ENCODE results near the gene AP1M2.

AP1M2 gene

GRCh38 chr19:10543420-10544241 lies 43.5 kb downstream of the AP1M2 start, which contains the start of gene ATG4D (continued):
- no peak for TF ChIP-seq ZNF654 (tag by site-specific recombination; IDR thresholded peaks at IDR 0.05; ENCODE audit: low read depth)
- TF ChIP-seq ZNF426 (tag by site-specific recombination; IDR thresholded peaks at IDR 0.05), result no peak
- no peak for TF ChIP-seq ZNF548 (tag by site-specific recombination; IDR thresholded peaks at IDR 0.05)
- TF ChIP-seq ZNF433 (tag by site-specific recombination; IDR thresholded peaks at IDR 0.05; ENCODE audit: low read depth), result no peak
- TF ChIP-seq AEBP2 (tag by site-specific recombination; IDR thresholded peaks at IDR 0.05; ENCODE audit: borderline replicate concordance), result no peak
- no peak for TF ChIP-seq ZNF324 (tag by site-specific recombination; IDR thresholded peaks at IDR 0.05)
- TF ChIP-seq HIC1 (tag by site-specific recombination; IDR thresholded peaks at IDR 0.05), result no peak
- no peak for TF ChIP-seq ZNF23 (tag by site-specific recombination; IDR thresholded peaks at IDR 0.05; ENCODE audit: borderline replicate concordance)
- no peak for TF ChIP-seq ZFP41 (tag by site-specific recombination; IDR thresholded peaks at IDR 0.05; ENCODE audit: borderline replicate concordance)
- TF ChIP-seq ZNF335 (tag by site-specific recombination; conservative IDR thresholded peaks at IDR 0.05), result peak; percentile 80
- no peak for TF ChIP-seq GLI2 (tag by site-specific recombination; IDR thresholded peaks at IDR 0.05; ENCODE audit: borderline replicate concordance, low read depth)
- TF ChIP-seq CTCF (tag by site-specific recombination; IDR thresholded peaks at IDR 0.05), result no peak
- TF ChIP-seq HOXC10 (CRISPR knock-in tag; IDR thresholded peaks at IDR 0.05), result no peak
- no peak for TF ChIP-seq ZSCAN16 (tag by site-specific recombination; IDR thresholded peaks at IDR 0.05)
- no peak for TF ChIP-seq ZNF214 (tag by site-specific recombination; IDR thresholded peaks at IDR 0.05; ENCODE audit: borderline replicate concordance)
- no peak for TF ChIP-seq ZNF24 (tag by site-specific recombination; IDR thresholded peaks at IDR 0.05)
- no peak for TF ChIP-seq ZNF223 (tag by site-specific recombination; IDR thresholded peaks at IDR 0.05)
- TF ChIP-seq EGR2 (tag by site-specific recombination; IDR thresholded peaks at IDR 0.05; ENCODE audit: low read depth), result no peak
- TF ChIP-seq SCRT1 (tag by site-specific recombination; IDR thresholded peaks at IDR 0.05; ENCODE audit: borderline replicate concordance), result no peak
- TF ChIP-seq HOXD13 (CRISPR knock-in tag; IDR thresholded peaks at IDR 0.05; ENCODE audit: borderline replicate concordance), result no peak
- TF ChIP-seq ZNF571 (tag by site-specific recombination; IDR thresholded peaks at IDR 0.05), result no peak
- no peak for TF ChIP-seq ZNF248 (tag by site-specific recombination; IDR thresholded peaks at IDR 0.05)
- no peak for TF ChIP-seq ZSCAN23 (tag by site-specific recombination; IDR thresholded peaks at IDR 0.05)
- no peak for TF ChIP-seq SALL2 (tag by site-specific recombination; IDR thresholded peaks at IDR 0.05; ENCODE audit: borderline replicate concordance)
- no peak for TF ChIP-seq ZNF26 (tag by site-specific recombination; IDR thresholded peaks at IDR 0.05)
- no peak for TF ChIP-seq PRDM1 (tag by site-specific recombination; IDR thresholded peaks at IDR 0.05)
- no peak for TF ChIP-seq ZNF155 (tag by site-specific recombination; IDR thresholded peaks at IDR 0.05)
- no peak for TF ChIP-seq ZNF138 (tag by site-specific recombination; IDR thresholded peaks at IDR 0.05; ENCODE audit: borderline replicate concordance)
- no peak for TF ChIP-seq ZNF501 (tag by site-specific recombination; IDR thresholded peaks at IDR 0.05)
- no peak for TF ChIP-seq GLI4 (tag by site-specific recombination; IDR thresholded peaks at IDR 0.05)
- 0 out of 2 replicates have a peak, but pooled peaks have one; percentile 34 for TF ChIP-seq ZNF677 (tag by site-specific recombination; IDR thresholded peaks at IDR 0.05)
- no peak for TF ChIP-seq ZNF623 (tag by site-specific recombination; IDR thresholded peaks at IDR 0.05)
- no peak for TF ChIP-seq ZNF311 (tag by site-specific recombination; IDR thresholded peaks at IDR 0.05; ENCODE audit: borderline replicate concordance)
- no peak for TF ChIP-seq ZNF292 (tag by site-specific recombination; IDR thresholded peaks at IDR 0.05; ENCODE audit: borderline replicate concordance, low read depth)
- no peak for TF ChIP-seq ZBTB7A (tag by site-specific recombination; IDR thresholded peaks at IDR 0.05; ENCODE audit: low read depth)
